H4 (cell line): ENCODE results near the gene CCR2. TPM values are rescaled to one million over a fixed set of nuclear protein-coding genes. Genes with fewer than 3 reads are reported as not detected.
A peak's percentile ranks its signal among the peaks of the same experiment; 100 is the strongest.

Experiments used
- DNase-seq: peaks from one replicate; pipeline ENCODE4 v3.0.0-alpha.2; 2015; ENCODE audit warnings: low spot score
- total RNA-seq: library from RNA; depleted of rRNA; stranded (reverse); fragments of >200 nt; shearing (Covaris generic); gene quantifications from 2 replicates; pipeline ENCODE4 v1.2.3, GENCODE V29; 2014

Gene CCR2
- total RNA-seq, 1 experiment from 2014 or later: not detected

DNA sequence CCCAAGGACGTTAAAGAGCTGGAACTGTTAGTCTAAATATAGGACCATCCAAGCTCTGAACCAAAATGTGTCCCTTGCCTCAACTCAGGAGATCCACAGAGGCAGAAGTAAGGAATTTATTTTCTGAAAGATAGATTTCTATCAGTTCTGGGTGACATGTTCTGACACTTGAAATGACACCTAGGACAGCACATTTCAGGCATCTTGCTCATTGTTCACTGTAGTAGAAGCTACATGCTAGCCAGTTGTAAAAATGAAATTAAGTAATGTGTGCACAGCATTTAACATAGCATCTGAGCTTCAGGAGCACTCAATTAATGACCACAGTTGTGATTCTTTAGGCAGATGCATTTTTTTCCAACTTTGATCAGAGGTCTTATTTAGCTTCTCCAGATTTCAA lies 567 bp downstream of the CCR2 start:
- no peak for DNase-seq

GRCh38 chr3:46354984-46355383 lies 1.1 kb downstream of the CCR2 start:
- no peak for DNase-seq

DNA sequence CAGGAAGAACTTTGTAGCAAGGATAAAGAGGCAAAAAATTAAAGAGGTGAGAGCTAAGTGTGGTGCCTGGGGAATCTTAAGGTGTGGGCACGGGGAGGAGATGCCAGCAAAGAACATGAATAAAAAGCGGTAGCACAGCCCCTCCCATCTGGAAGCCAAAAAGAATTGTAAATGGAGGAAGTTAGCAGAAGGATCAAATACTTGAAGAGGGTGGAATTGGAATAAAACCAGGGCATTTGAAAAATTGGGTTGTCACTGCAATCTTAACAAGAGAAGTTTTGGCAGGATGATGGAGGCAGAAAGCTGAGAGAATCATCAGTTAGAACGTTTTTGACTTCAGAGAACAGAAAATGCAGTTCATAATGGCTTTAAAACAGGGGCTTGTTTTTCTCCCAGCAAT lies 2.4 kb downstream of the CCR2 start:
- DNase-seq: no peak

- no peak for DNase-seq
Observed at GRCh38 chr3:46356909-46357308, 3.0 kb downstream of the CCR2 start.

DNA sequence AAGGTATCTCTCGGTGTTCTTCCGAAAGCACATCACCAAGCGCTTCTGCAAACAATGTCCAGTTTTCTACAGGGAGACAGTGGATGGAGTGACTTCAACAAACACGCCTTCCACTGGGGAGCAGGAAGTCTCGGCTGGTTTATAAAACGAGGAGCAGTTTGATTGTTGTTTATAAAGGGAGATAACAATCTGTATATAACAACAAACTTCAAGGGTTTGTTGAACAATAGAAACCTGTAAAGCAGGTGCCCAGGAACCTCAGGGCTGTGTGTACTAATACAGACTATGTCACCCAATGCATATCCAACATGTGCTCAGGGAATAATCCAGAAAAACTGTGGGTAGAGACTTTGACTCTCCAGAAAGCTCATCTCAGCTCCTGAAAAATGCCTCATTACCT lies 4.6 kb downstream of the CCR2 start:
- DNase-seq: no peak

GRCh38 chr3:46359733-46360493 lies 6.0 kb downstream of the CCR2 start:
- peak; percentile 10 for DNase-seq

DNA sequence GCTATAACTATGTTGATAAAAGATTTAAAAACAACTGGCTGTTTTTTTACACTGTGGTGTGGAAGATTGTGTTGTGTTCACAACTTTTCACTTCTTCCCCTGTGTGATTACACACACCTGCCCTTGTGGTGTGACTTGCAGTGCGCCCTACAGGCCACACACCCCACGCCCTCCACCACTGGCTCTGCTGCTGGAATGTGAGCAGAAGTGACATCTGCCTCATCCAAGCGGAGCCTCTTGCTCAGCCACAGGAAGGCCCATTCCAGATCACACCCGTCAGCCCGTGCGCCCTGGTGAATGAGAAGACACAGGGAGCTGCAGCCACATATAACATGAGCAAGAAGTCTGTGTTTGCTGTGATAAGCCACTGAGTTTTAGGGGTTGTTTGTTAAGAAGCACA lies 7.0 kb downstream of the CCR2 start:
- no peak for DNase-seq

- DNase-seq: peak; percentile 77
Observed at GRCh38 chr3:46361408-46362283, 7.7 kb downstream of the CCR2 start.

- no peak for DNase-seq
Observed at GRCh38 chr3:46365041-46365440, 11.1 kb downstream of the CCR2 start.

DNA sequence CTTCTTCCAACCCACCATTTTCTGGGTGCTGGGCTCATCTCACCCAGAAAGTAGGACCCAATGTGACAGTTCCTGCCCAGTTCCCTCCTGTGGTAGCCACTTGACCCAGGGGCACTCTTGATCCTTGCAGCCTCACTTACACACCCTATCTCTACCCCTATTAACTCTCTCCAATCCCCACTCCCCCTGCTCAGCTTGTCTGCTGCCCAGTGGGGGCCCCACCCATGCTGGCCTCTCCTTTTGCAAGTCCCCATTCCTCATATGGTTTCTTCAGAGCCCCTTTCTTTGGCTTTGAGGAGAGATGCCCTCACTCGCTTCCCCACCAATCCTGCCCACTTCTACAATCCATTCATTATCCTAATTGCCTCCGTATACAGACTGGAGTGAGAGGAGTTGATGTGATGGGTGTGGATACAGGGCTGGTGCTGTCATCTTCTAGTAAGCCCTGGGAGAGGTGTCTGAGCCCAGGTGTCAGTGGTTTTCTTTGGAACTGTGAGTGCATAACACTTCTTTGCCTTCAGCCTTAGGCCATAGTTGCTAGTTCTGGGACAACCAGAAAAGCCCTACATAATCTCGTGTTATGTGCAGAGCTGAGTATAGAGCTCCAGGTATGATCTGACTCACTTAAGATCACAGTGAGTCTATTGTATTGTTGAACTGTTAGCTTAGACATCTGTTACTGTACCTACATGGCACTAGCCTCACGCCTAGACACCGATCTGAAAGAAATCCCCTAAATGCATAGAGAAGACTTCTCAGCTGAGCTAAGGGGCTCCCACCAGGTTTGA lies 12.0 kb downstream of the CCR2 start:
- DNase-seq: no peak

GRCh38 chr3:46367811-46368210 lies 13.9 kb downstream of the CCR2 start:
- DNase-seq: no peak

GRCh38 chr3:46368569-46368968 lies 14.7 kb downstream of the CCR2 start:
- peak; percentile 19 for DNase-seq

DNA sequence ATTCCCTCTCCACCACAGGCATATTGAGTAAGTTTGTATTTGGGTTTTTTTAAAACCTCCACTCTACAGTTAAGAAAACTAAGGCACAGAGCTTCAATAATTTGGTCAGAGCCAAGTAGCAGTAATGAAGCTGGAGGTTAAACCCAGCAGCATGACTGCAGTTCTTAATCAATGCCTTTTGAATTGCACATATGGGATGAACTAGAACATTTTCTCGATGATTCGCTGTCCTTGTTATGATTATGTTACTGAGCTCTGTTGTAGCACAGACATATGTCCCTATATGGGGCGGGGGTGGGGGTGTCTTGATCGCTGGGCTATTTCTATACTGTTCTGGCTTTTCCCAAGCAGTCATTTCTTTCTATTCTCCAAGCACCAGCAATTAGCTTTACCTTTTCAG lies 15.2 kb downstream of the CCR2 start:
- no peak for DNase-seq

DNA sequence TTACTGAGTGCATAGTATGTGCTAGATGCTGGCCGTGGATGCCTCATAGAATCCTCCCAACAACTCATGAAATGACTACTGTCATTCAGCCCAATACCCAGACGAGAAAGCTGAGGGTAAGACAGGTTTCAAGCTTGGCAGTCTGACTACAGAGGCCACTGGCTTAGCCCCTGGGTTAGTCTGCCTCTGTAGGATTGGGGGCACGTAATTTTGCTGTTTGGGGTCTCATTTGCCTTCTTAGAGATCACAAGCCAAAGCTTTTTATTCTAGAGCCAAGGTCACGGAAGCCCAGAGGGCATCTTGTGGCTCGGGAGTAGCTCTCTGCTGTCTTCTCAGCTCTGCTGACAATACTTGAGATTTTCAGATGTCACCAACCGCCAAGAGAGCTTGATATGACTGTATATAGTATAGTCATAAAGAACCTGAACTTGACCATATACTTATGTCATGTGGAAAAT lies 15.8 kb downstream of the CCR2 start:
- no peak for DNase-seq

DNA sequence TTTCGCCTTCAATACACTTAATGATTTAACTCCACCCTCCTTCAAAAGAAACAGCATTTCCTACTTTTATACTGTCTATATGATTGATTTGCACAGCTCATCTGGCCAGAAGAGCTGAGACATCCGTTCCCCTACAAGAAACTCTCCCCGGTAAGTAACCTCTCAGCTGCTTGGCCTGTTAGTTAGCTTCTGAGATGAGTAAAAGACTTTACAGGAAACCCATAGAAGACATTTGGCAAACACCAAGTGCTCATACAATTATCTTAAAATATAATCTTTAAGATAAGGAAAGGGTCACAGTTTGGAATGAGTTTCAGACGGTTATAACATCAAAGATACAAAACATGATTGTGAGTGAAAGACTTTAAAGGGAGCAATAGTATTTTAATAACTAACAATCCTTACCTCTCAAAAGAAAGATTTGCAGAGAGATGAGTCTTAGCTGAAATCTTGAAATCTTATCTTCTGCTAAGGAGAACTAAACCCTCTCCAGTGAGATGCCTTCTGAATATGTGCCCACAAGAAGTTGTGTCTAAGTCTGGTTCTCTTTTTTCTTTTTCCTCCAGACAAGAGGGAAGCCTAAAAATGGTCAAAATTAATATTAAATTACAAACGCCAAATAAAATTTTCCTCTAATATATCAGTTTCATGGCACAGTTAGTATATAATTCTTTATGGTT lies 17.1 kb downstream of the CCR2 start, which contains the start of gene CCR5:
CCR5 (plus strand) TSS at position 108 of the 680 bp plus-strand sequence. CDS start 1,957 bp downstream, outside the sequence.
- DNase-seq: no peak

- no peak for DNase-seq
Observed at GRCh38 chr3:46371519-46372340, 17.8 kb downstream of the CCR2 start.

GRCh38 chr3:46372492-46373359 lies 18.8 kb downstream of the CCR2 start:
- DNase-seq: peak; percentile 25

DNA sequence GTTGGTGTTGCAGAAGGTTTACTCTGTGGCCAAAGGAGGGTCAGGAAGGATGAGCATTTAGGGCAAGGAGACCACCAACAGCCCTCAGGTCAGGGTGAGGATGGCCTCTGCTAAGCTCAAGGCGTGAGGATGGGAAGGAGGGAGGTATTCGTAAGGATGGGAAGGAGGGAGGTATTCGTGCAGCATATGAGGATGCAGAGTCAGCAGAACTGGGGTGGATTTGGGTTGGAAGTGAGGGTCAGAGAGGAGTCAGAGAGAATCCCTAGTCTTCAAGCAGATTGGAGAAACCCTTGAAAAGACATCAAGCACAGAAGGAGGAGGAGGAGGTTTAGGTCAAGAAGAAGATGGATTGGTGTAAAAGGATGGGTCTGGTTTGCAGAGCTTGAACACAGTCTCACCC lies 20.8 kb downstream of the CCR2 start:
- DNase-seq: no peak

DNA sequence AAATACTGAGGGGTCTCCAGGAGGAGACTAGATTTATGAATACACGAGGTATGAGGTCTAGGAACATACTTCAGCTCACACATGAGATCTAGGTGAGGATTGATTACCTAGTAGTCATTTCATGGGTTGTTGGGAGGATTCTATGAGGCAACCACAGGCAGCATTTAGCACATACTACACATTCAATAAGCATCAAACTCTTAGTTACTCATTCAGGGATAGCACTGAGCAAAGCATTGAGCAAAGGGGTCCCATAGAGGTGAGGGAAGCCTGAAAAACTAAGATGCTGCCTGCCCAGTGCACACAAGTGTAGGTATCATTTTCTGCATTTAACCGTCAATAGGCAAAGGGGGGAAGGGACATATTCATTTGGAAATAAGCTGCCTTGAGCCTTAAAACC lies 21.3 kb downstream of the CCR2 start:
- DNase-seq: no peak

- DNase-seq: no peak
Observed at GRCh38 chr3:46375814-46376213, 21.9 kb downstream of the CCR2 start.
